Ascending aorta (tissue), 2 donors: Measurements from ENCODE around the gene TLN1. TPM values are rescaled to one million over a fixed set of nuclear protein-coding genes. Genes with fewer than 3 reads are reported as not detected.
A peak's percentile ranks its signal among the peaks of the same experiment; 100 is the strongest.

ENCODE experiments used
- DNase-seq, 2 donors: peaks; one replicate each; pipeline ENCODE4 v3.0.0-alpha.2; 2019; ENCODE audit warnings: low spot score in 2 of 2
- H3K27ac ChIP-seq, 2 donors: fragments of 200-600 bp; sonication (generic); one replicate each; pipeline ENCODE4 v1.5.1; 2016 to 2017; ENCODE audit warnings: mild to moderate bottlenecking in 1 of 2
- H3K27me3 ChIP-seq: fragments of 200-600 bp; sonication (generic); one replicate; pipeline ENCODE4 v1.5.1; 2017
- H3K36me3 ChIP-seq, 2 donors: fragments of 200-600 bp; sonication (generic); one replicate each; pipeline ENCODE4 v1.5.1; 2016
- H3K4me1 ChIP-seq, 2 donors: fragments of 200-600 bp; sonication (generic); one replicate each; pipeline ENCODE4 v1.5.1; 2016 to 2017; ENCODE audit warnings: mild to moderate bottlenecking in 1 of 2
- H3K4me3 ChIP-seq, 2 donors: fragments of 200-600 bp; sonication (generic); one replicate each; pipeline ENCODE4 v1.5.1; 2016 to 2017; ENCODE audit warnings: mild to moderate bottlenecking in 1 of 2
- H3K9me3 ChIP-seq, 2 donors: fragments of 200-600 bp; sonication (generic); one replicate each; pipeline ENCODE4 v1.5.1; 2016
- CTCF ChIP-seq, 3 experiments: fragments of 200-600 bp in 2 of 3; fragments of 450-650 bp in 1 of 3; sonication (generic) in 2 of 3; IDR thresholded peaks; one replicate each; pipeline ENCODE4 v1.5.1; 2016 to 2019; ENCODE audit warnings: antibody characterized with exemption in 3 of 3, mild to moderate bottlenecking in 1 of 3, moderate library complexity in 1 of 3
- intact Hi-C: fragments of 100-400 bp; cut with DNase I; formaldehyde crosslinking; loops from one replicate; pipeline ENCODE4 v1.15.1; 2023
- total RNA-seq: library from RNA; depleted of rRNA; stranded (reverse); fragments of >200 nt; gene quantifications from one replicate; pipeline ENCODE4 v1.1.0, GENCODE V29; 2016

The TLN1 gene
- total RNA-seq, 1 donor from 2014 or later = 735 TPM

GRCh38 chr9:35674025-35674361 is 58.0 kb downstream of the TLN1 start:
- DNase-seq = no peak
- H3K4me1 ChIP-seq = peaks cover 6 to 16% of the 10 kb centered on the region in 2 donors
- no peaks in the 10 kb centered on the region for H3K36me3 ChIP-seq
- TF ChIP-seq CTCF (IDR thresholded peaks at IDR 0.05) = no peak
- intact Hi-C loops = no loop called here
- peak overlapping the region in 1 of 2 donors; percentile 23 for H3K4me3 ChIP-seq
- H3K27ac ChIP-seq = peak overlapping the region in 1 of 2 donors; percentile 20
- no peaks in the 10 kb centered on the region for H3K9me3 ChIP-seq
- no peaks in the 10 kb centered on the region for H3K27me3 ChIP-seq

GRCh38 chr9:35673132-35674024 is 58.6 kb downstream of the TLN1 start, which contains the start of gene CA9:
Gene CA9 (plus strand): TSS chr9:35673928. CDS start chr9:35673960, 32 bp downstream.
- DNase-seq = no peak
- TF ChIP-seq CTCF (IDR thresholded peaks at IDR 0.05) = no peak
- H3K4me3 ChIP-seq = peak within 1 kb of the TSS in 1 of 2 donors; percentile 23
- intact Hi-C loops = no loop called here
- H3K27ac ChIP-seq = peak within 1 kb of the TSS in 1 of 2 donors; percentile 30
- H3K36me3 ChIP-seq = no peaks in the 10 kb centered on the region
- H3K9me3 ChIP-seq = no peaks in the 10 kb centered on the region
- H3K4me1 ChIP-seq = peaks cover 6 to 16% of the 10 kb centered on the region in 2 donors
- no peaks in the 10 kb centered on the region for H3K27me3 ChIP-seq

GRCh38 chr9:35669331-35670145 is 62.5 kb downstream of the TLN1 start:
- no peak overlapping the region for H3K27ac ChIP-seq
- no peaks in the 10 kb centered on the region for H3K27me3 ChIP-seq
- no peak overlapping the region for H3K4me3 ChIP-seq
- no peak for TF ChIP-seq CTCF (IDR thresholded peaks at IDR 0.05)
- intact Hi-C loops = no loop called here
- H3K4me1 ChIP-seq = peaks cover 9 to 11% of the 10 kb centered on the region in 2 donors
- no peaks in the 10 kb centered on the region for H3K36me3 ChIP-seq
- no peaks in the 10 kb centered on the region for H3K9me3 ChIP-seq
- DNase-seq = no peak

- no peak for TF ChIP-seq CTCF (IDR thresholded peaks at IDR 0.05)
- Histone ChIP-seq H3K27ac (no peak overlapping the region), H3K9me3 (no peaks in the 10 kb centered on the region), H3K27me3 (no peaks in the 10 kb centered on the region), H3K36me3 (no peaks in the 10 kb centered on the region), H3K4me1 (peaks cover 5 to 10% of the 10 kb centered on the region in 2 donors), H3K4me3 (no peak overlapping the region)
- intact Hi-C loops = no loop called here
- DNase-seq = no peak
Observed at GRCh38 chr9:35667939-35668338, 64.1 kb downstream of the TLN1 start.

GRCh38 chr9:35666549-35666948 is 65.4 kb downstream of the TLN1 start:
- peaks cover 0 to 7% of the 10 kb centered on the region in 2 donors for H3K36me3 ChIP-seq
- DNase-seq = no peak
- no peak overlapping the region for H3K27ac ChIP-seq
- no peak for TF ChIP-seq CTCF (IDR thresholded peaks at IDR 0.05)
- no peak overlapping the region for H3K4me3 ChIP-seq
- no peaks in the 10 kb centered on the region for H3K9me3 ChIP-seq
- intact Hi-C loops = no loop called here
- no peaks in the 10 kb centered on the region for H3K27me3 ChIP-seq
- H3K4me1 ChIP-seq = peaks cover 10 to 13% of the 10 kb centered on the region in 2 donors
